SU-DHL-6 (cell line): ENCODE data around the gene SAMMSON.

ENCODE experiments used
- H2AFZ ChIP-seq: fragments of 200-600 bp; sonication (generic); 2 replicates; pipeline ENCODE4 v1.6.1; 2014; ENCODE audit warnings: low read depth, mild to moderate bottlenecking, moderate library complexity, mixed read lengths, antibody characterized with exemption, low read length; ENCODE audit not compliant: severe bottlenecking
- H3F3A ChIP-seq: fragments of 200-600 bp; shearing (Covaris generic); 2 replicates; pipeline ENCODE4 v1.6.0; 2016; ENCODE audit warnings: antibody characterized with exemption, mild to moderate bottlenecking; ENCODE audit not compliant: insufficient read depth
- H3K27ac ChIP-seq: fragments of 200-600 bp; sonication (generic); 2 replicates; pipeline ENCODE4 v1.5.1; 2016; ENCODE audit warnings: low read depth, mild to moderate bottlenecking, low read length, moderate library complexity, mixed read lengths
- H3K27me3 ChIP-seq: fragments of 200-600 bp; sonication (generic), shearing (Covaris generic); 2 replicates; pipeline ENCODE4 v1.6.0; 2014; ENCODE audit warnings: mild to moderate bottlenecking, low read length
- H3K36me3 ChIP-seq: fragments of 200-600 bp; sonication (generic); 2 replicates; pipeline ENCODE4 v1.6.1; 2014; ENCODE audit warnings: mild to moderate bottlenecking, low read length, mixed read lengths
- H3K4me2 ChIP-seq: fragments of 300-600, 200-600 bp; shearing (Covaris generic), sonication (generic); 2 replicates; pipeline ENCODE4 v1.6.0; 2014; ENCODE audit warnings: low read length, low read depth, mild to moderate bottlenecking; ENCODE audit not compliant: poor library complexity, severe bottlenecking
- H3K4me3 ChIP-seq: fragments of 200-600 bp; sonication (generic); 2 replicates; pipeline ENCODE4 v1.5.1; 2014; ENCODE audit warnings: antibody characterized with exemption, low read length, mild to moderate bottlenecking, mixed read lengths; ENCODE audit not compliant: insufficient read depth, poor library complexity, severe bottlenecking
- H3K79me2 ChIP-seq: fragments of 200-600 bp; sonication (generic); 2 replicates; pipeline ENCODE4 v1.6.1; 2014; ENCODE audit warnings: mild to moderate bottlenecking, low read length, moderate library complexity; ENCODE audit not compliant: insufficient read depth
- H3K9ac ChIP-seq: fragments of 200-600 bp; sonication (generic); 2 replicates; pipeline ENCODE4 v1.7.0; 2014; ENCODE audit warnings: mild to moderate bottlenecking, low read length
- H3K9me2 ChIP-seq: fragments of 200-600 bp; sonication (generic); replicated peaks from 2 replicates; pipeline ENCODE4 v1.6.1; 2014; ENCODE audit warnings: low read length; ENCODE audit not compliant: insufficient read depth
- H3K9me3 ChIP-seq: fragments of 200-600 bp; sonication (generic); 2 replicates; pipeline ENCODE4 v1.6.1; 2014; ENCODE audit warnings: low read length, mixed read lengths; ENCODE audit not compliant: insufficient read depth
- H4K20me1 ChIP-seq: fragments of 200-600 bp; sonication (generic); 2 replicates; pipeline ENCODE4 v1.6.1; 2014; ENCODE audit warnings: low read depth, mild to moderate bottlenecking, antibody characterized with exemption, low read length, moderate library complexity, mixed read lengths
- EZH2phosphoT487 ChIP-seq: fragments of 200-600 bp; sonication (generic), shearing (Covaris generic); conservative IDR thresholded peaks from 2 replicates; pipeline ENCODE4 v1.6.1; 2018; ENCODE audit warnings: mild to moderate bottlenecking, antibody characterized with exemption, low read length, moderate library complexity, mixed read lengths
- TF ChIP-seq, protein P1 (sequence below): fragments of 200-600 bp; sonication (generic); IDR thresholded peaks from one replicate; pipeline ENCODE4 v1.5.1; 2017; ENCODE audit warnings: antibody characterized with exemption, mild to moderate bottlenecking, low read length, moderate library complexity; ENCODE audit not compliant: insufficient read depth, poor library complexity, severe bottlenecking

SAMMSON gene

DNA sequence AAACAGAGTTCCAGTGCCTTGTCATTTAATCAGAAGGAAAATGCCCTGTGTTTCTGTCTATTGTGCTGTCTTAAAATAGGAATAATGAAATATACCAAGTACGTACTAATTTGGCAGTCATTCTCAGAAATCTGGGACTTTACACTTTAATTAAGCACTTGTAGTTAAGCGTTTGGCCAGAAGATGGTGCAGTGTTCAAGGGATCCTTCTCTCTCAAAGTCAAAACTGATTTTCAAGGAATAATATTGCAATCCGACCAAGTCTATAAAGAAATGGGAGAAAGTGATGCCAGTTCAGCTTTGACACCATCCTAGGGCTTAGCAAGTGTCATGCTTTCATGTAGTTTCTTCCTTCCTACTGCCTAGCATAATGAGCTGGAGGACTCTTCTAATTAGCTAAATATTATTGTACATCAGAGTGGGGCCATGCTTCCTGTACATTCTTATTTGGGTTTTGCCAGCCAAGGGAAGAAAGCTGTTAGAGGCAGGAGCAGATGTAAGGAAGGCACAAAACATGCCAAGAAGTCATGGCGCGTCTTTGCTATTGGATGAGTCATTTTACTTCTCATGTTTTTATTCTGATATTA lies 64.8 kb downstream of the SAMMSON start:
- Histone ChIP-seq H3K9ac (no peak overlapping the region), H3K36me3 (no peaks in the 10 kb centered on the region), H3F3A (no peaks in the 10 kb centered on the region), H3K9me2 (no peaks in the 10 kb centered on the region), H2AFZ (no peak overlapping the region), H4K20me1 (no peaks in the 10 kb centered on the region), H3K27ac (no peak overlapping the region), H3K27me3 (no peaks in the 10 kb centered on the region), H3K79me2 (no peaks in the 10 kb centered on the region), H3K4me3 (no peak overlapping the region), H3K4me2 (no peak overlapping the region), H3K9me3 (no peaks in the 10 kb centered on the region)
- TF ChIP-seq EZH2phosphoT487: no peak
- TF ChIP-seq, protein P1, sequence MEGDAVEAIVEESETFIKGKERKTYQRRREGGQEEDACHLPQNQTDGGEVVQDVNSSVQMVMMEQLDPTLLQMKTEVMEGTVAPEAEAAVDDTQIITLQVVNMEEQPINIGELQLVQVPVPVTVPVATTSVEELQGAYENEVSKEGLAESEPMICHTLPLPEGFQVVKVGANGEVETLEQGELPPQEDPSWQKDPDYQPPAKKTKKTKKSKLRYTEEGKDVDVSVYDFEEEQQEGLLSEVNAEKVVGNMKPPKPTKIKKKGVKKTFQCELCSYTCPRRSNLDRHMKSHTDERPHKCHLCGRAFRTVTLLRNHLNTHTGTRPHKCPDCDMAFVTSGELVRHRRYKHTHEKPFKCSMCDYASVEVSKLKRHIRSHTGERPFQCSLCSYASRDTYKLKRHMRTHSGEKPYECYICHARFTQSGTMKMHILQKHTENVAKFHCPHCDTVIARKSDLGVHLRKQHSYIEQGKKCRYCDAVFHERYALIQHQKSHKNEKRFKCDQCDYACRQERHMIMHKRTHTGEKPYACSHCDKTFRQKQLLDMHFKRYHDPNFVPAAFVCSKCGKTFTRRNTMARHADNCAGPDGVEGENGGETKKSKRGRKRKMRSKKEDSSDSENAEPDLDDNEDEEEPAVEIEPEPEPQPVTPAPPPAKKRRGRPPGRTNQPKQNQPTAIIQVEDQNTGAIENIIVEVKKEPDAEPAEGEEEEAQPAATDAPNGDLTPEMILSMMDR: peak; percentile 51

DNA sequence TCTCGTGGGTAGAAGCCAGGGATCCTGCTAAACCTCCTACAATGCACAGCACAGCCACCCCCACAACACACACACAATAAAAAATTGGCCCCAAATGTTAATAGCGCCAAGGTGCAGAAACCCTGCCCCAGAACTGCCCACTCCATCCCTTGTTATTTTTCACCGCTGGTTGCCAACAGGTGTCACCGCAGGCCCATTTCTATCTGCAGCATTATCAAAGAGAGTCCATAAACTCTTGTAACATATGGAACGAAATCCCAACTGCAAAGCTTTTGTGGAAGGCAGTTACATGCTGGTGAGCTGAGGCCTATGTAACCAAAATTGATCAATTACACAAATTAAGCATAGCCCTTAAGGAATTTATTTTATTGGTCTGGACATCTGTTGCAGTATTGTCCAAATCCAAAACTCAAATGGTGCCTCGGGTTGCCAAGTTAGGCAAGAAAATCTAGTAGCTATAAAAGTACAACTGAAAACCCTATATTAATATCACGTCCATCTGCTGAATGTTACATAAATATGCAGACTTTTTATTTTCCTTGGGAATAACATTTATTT lies 66.2 kb downstream of the SAMMSON start:
- no peaks in the 10 kb centered on the region for H3K36me3 ChIP-seq
- no peak overlapping the region for H3K4me3 ChIP-seq
- no peak overlapping the region for H3K27ac ChIP-seq
- TF ChIP-seq EZH2phosphoT487: no peak
- TF ChIP-seq, protein P1: no peak
- no peak overlapping the region for H3K9ac ChIP-seq
- H4K20me1 ChIP-seq: no peaks in the 10 kb centered on the region
- H3K4me2 ChIP-seq: no peak overlapping the region
- no peaks in the 10 kb centered on the region for H3K79me2 ChIP-seq
- no peaks in the 10 kb centered on the region for H3K9me2 ChIP-seq
- no peaks in the 10 kb centered on the region for H3K9me3 ChIP-seq
- no peaks in the 10 kb centered on the region for H3F3A ChIP-seq
- no peaks in the 10 kb centered on the region for H3K27me3 ChIP-seq
- no peak overlapping the region for H2AFZ ChIP-seq

DNA sequence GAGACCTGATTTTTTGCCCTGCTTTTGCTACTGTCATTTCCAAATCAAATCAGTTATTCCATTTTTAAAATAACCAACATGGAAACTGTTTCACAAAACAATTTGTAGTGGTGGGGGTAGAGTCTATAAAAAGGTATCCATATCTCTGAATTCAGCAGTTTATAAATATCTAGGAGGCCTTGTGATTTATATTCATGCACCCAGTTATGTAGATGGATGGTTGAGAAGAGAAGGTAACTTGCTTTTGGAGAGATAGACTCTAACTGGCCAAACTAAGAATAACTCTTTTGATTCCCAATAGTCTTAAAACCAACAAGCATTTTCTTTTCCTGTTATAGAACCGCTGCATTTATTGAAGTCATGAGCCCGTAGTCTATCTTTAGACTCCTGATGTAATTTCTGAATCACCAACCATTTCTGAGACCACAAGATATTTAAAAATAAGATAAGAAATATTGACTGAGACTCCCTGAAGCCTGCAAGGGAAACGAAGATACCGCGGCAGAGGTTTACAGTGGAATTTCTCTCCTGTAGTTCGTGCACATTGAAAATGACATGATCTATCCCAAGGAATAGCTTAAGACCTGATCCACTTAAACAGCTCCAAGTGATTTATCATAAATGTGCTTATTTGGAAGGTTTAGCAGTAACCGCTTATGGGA lies 68.5 kb downstream of the SAMMSON start:
- Histone ChIP-seq H3K27ac (no peak overlapping the region), H2AFZ (no peak overlapping the region), H3F3A (no peaks in the 10 kb centered on the region), H3K27me3 (no peaks in the 10 kb centered on the region), H3K9me3 (no peaks in the 10 kb centered on the region), H4K20me1 (no peaks in the 10 kb centered on the region), H3K9me2 (no peaks in the 10 kb centered on the region), H3K36me3 (no peaks in the 10 kb centered on the region), H3K4me3 (no peak overlapping the region), H3K4me2 (no peak overlapping the region), H3K9ac (no peak overlapping the region), H3K79me2 (no peaks in the 10 kb centered on the region)
- TF ChIP-seq, protein P1: no peak
- TF ChIP-seq EZH2phosphoT487: no peak
